Measurements from ENCODE around the gene IMPACT. TPM values are rescaled to one million over a fixed set of nuclear protein-coding genes. Genes with fewer than 3 reads are reported as not detected.

Gene IMPACT, protein sequence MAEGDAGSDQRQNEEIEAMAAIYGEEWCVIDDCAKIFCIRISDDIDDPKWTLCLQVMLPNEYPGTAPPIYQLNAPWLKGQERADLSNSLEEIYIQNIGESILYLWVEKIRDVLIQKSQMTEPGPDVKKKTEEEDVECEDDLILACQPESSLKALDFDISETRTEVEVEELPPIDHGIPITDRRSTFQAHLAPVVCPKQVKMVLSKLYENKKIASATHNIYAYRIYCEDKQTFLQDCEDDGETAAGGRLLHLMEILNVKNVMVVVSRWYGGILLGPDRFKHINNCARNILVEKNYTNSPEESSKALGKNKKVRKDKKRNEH
- 21.5 and 32.6 TPM in 2 replicates for total RNA-seq (2014; rRNA removed; shearing (Covaris generic))

DNA sequence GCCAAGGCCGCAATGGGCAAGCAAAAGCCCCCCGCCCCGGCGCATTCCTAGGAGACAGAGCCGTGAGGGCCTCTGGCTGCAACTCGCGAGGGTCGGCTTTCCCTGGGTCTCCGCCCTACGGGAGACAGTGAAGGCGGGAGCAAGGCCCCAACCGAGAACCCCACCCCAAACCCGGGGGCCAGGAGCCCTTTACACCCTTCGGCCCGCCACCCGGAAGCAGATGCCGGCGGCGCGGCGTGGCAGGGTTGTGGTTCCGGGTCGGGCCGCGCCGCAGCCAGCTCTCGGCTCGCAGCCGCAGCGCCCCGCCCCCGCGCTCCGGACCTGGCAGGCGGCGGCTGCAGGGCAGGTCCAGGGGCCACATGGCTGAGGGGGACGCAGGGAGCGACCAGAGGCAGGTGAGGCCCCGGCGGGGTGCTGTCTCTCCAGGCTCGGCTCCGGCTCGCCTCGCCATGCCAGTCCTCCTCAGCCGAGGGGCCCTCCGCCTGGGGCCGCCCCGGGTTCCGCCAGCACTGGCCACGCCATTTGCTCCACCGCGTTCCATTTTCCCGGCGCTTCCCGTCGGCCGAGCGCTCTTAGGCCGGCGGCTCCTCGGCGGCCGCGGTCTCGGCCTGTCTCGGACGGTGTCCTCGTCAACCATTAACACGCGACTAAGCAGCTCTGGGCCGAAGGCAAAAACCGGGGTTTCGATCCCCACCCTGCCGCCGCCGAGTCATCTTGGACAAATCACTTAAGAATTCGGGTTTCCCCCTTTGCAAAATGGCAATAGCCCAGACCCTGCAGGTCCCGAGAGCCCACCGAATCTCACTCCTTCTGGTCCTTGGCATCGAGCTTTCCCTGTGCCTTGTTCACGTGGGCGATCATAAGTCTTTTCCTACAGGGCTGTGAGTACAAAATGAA lies at the start of gene IMPACT:
IMPACT (plus strand) TSS at position 273 of the 897 bp plus-strand sequence; CDS start at position 360, 87 bp downstream.
- DNase-seq (ENCODE audit: low spot score) = peak; percentile 58

DNA sequence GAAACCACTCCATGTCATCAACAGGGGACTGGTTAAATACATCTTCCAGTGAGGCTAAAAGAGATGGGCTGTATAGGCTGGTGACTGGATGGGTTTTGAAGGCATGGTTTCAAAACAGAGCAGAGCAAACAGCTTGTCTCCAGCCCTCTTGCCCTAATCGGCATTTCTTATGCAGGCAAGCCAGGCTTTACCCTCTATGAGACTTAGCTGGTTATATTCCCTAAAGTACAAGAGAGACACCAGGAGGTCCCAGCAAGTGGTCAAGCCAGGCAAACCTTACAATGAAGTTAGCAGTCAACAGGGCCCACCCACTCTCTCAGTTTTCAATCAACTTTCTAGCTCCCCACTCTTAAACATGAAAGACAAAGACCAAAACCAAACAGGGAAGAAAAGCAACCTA lies 47.9 kb upstream of the IMPACT start:
- no peak for DNase-seq (ENCODE audit: low spot score)

DNA sequence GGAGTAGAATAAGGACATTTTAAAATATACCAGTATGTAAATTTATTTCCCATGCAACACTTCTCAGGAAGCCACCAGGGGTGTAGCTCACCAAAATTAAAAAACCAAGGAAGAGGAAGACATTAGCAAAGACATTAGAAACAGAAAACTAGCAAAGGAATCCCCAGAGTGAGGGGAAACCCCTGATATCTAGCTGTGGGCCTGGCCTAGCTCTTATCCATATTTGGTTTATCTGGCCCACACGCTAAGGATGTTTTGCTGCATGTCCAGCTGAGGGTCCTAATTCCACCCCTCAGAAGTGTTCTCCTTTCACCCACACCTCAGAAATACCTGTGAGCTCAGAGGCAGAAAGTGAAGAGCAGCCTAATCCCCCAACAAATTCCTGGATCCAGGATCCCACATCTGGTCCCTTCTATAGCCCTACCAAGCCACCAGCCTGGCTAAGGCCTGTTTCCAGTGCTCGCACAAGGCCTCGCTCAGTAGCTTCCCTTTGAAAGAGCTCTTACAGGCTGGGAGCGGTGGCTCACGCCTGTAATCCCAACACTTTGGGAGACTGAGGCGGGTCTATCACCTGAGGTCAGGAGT lies 46.2 kb upstream of the IMPACT start:
- DNase-seq (ENCODE audit: low spot score) = no peak

DNA sequence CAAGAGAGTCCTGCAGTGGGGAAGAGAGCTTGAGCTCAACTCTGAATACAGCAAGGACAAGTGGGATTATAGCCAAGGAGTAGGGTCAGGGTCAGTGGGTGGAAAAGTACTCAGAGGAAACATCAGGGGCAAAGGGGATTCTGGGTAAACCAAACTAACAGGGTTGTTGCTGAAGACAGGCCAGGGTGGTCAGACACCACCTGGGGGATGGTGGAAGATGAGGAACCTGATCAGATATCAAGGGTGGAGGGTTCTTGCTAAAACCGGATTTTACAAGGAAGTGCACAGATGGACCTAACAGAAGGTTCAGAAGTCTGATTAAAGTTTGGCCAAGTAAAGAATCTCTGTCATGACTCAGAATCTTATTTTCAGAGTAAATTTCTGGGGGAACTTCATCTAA lies 45.3 kb upstream of the IMPACT start:
- DNase-seq (ENCODE audit: low spot score) = no peak

DNA sequence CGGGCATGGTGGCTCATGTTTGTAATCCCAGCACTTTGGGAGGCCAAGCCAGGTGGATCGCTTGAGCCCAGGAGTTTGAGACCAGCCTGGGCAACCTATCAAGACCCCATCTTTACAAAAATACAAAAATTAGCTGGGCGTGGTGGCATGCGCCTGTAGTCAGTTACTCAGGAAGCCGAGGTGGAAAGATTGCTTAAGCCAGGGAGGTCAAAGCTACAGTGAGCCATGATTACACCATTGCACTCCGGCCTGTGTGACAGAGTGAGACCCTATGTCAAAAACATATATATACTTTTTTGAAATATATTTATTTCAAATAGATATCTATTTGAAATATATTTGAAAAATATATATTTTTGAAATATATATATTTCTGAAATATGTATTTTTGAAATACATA lies 39.8 kb upstream of the IMPACT start:
- no peak for DNase-seq (ENCODE audit: low spot score)

DNA sequence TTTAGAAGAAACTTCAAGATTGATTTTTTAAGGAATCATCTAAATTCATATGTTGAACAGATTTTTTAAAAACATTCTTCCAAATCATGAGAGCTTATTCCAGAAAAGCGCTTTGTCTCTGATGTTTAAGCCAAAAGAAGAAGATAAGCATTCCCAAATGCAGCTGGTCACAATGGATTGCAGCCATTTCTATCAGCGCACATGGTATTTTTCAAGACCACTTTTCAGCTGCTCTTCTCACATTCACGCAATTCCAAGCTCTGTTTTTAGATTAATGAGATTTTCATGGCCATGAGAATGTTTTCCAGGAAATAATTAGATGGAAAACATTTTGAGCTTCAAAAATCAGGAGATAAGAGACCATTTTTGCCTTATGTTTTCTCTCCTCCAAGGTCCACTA lies 37.5 kb upstream of the IMPACT start:
- DNase-seq (ENCODE audit: low spot score) = no peak

DNA sequence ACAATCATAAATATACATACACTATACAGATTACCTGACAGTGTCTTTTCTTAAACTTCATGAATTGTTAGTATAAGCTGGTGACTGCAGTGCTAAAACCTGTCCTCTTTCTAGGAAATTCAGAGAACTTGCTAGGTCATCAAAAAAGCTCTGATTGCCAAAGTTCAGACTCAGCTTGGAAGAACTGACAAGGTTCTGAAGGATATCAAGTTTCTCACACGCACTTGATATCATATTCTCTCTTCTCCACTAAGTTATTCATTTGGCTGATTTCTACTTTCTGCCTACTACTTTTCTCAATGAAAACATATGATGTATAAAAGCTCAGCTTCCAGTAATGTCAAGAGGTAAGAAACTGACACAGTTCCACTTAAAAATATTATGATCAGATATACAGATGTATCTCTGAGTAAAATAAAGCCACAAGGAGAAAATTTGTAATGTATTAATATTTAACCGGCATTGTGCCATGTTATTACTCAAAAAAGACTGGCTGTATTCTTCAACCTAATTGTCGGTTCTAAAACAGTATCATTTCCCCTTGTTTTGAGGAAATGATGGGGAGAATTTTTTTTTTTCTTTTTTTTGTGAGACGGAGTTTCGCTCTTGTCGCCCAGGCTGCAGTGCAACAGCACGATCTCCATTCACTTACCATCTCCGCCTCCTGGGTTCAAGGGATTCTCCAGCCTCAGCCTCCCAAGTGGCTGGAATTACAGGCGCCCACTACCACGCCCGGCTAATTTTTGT lies 31.2 kb upstream of the IMPACT start:
- DNase-seq (ENCODE audit: low spot score) = peak; percentile 11

DNA sequence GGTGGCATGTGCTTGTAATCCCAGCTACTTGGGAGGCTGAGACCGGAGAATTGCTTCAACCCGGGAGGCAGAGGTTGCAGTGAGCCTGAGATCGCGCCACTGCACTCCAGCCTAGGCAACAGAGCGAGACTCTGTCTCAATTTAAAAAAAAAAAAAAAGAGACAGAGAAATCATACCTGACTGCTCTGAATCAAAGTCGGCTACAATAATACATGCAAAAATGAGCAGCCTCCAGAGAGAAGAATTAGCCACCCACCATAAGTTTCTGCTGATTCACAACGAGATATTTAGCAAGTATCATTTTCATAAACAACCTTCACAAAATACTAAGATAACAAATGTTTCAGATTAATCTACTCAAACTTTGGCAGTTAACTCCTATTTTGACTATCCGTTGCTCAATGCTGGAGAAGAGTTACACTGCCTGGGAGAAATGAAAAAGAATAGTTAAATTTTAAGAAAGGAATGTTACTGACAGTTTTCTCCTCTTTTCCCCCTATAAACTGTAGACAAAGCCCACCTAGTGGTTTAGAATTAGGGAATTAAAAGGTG lies 30.3 kb upstream of the IMPACT start:
- no peak for DNase-seq (ENCODE audit: low spot score)

DNA sequence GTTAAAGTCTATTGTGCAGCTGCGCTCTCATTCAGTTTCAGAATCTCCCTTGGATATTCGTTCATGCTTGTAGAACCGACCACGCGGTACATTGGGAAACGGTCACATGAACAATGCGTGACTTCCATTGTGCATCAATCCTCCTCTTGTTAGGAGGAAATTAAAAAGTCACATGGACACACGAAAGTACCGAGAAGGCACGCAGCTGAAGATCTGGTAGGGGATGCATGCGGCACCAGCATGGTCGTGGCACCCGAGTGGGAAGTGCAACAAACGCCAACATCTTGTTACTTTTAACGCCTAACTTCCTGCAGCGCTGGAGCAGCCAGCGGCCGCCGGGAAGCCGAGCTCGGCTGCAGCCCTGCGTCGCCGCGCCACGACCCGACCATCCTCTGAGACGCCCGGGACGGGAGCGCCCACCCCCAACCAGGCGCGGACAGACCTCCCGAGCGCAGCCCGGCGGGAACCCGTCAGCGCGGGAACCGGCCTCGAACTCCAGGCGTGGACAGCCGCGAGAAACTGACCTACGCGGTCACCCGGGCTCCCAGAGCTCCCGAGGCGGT lies 29.3 kb upstream of the IMPACT start:
- peak; percentile 79 for DNase-seq (ENCODE audit: low spot score)

DNA sequence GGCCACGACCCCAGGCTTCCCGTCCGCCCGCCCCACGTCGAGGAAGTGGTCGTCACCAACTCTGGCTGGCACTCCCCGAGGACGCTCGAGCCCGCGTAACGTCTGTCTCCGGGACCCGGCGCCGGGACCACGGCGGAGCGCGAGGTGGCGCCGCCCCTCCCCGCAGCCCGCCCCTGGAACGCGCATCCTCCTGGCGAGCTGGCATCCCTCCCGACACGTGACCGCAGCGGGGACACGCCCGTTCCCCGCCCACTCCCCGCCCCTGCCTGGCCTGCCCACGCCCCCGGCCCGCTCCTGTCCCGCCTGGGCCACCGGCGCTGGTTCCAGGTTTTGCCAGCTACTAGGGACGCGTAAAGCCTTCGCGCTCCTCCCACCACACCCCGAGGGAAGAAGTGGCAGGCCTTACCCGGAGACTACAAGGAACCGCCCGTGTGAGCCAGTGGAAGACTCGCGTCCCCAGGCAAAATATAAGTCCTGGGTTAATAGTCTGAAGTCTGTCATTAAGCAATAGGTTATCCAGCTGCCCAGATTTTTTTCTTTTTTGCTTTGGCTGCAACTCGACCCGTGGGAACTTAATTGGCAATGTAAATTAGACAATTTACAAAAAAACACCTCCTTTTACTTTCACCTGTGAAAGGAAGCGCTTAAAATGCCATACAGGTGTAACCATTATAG lies 28.6 kb upstream of the IMPACT start, which contains the start of gene OSBPL1A:
OSBPL1A (minus strand) TSS at position 131 of the 675 bp plus-strand sequence. CDS start 20,291 bp downstream, outside the sequence.
- DNase-seq (ENCODE audit: low spot score) = peak; percentile 94

DNA sequence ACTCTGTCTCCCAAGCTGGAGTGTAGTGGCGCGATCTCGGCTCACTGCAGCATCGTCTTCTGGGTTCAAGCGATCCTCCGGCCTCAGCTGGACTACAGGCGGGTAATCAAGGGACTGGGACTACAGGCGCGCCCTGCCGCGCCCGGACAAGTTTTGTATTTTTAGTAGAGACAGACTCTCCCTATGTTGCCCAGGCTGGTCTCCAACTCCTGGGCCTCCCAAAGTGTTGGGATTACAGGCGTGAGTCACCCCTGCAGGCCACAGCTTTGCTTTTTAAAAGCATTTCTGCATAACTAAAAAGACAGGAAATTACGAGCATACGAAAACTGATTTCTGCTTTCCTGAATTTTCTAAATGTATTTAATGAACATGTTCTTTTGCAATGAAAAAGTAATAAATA lies 27.9 kb upstream of the IMPACT start:
- DNase-seq (ENCODE audit: low spot score) = peak; percentile 32

DNA sequence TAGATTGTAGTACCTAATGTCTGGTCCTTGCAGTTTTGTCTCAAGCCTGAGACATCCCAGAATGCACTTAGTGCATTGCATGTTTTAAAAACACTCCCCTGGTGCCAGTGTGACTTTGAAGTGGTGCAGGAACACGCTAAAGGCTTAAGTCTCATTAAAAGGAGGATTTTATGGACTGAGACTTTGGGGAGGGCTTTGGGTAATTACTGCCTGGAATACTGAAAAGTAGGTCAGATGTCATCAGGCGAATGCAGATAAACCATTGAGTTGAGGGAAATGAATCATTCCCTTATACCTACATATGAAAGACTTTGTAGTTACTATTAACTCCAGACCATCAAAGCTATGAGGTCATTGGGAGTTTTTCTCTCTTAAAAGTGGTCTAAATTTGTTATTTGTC lies 25.9 kb upstream of the IMPACT start:
- peak; percentile 21 for DNase-seq (ENCODE audit: low spot score)

DNA sequence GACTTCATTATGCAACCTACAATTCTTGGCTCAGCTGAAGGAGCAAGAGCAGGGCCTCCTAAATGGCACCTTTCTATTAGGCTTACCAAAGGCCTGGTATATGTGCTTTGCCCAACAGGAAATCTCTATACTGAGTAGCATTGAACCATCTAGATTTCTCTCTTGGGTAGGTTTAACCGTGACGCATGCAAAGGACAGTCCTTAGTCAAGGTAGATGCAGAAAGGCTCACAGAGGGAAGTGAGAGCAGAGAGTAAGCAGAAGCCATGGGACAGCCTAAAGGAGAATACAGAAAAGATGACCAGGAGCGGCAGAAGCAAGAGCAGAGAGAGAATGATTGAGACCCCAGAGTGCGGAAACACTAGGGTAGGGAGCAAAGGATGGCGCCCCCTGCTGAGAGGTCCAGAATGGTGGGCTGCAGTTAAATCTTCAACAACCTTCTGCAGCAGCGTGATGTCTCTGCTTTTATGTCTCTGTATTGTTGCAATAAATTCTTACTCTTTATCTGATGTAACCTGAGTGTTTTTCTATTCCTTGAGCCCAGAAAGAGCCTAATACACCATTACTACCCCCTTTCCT lies 24.2 kb upstream of the IMPACT start:
- no peak for DNase-seq (ENCODE audit: low spot score)

DNA sequence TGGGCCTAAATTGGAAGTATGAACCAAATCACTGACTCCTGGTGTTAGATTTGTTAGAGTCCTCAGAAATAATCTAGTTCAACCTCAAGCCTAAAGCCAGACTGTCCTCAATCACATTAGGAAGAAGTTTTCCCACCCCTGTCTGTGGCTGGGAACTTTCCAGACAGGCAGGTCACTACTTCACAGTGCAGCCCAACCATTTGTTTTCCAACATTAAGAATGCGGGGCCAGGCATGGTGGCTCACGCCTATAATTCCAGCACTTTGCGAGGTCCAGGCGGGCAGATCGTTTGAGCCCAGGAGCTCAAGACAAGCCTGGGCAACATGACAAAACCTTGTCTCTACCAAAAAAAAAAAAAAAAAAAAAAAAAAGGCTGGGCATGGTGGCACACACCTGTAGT lies 23.4 kb upstream of the IMPACT start:
- DNase-seq (ENCODE audit: low spot score) = no peak

DNA sequence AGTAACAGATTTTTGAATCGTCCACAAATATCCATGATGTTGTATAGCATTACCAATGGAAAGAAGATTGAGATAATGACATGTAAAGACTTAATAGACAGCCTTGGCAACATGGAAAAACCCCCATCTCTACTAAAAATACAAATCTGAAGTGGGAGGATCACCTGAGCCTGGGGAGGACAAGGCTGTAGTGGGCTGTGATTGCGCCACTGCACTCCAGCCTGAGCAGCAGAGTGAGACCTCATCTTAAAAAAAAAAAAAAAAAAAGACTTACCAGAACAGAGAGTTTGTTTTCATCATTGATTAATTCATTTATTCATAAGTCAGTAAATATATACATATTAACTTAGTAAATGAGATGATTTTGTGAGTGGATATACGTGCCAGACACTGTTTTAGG lies 21.9 kb upstream of the IMPACT start:
- DNase-seq (ENCODE audit: low spot score) = no peak

DNA sequence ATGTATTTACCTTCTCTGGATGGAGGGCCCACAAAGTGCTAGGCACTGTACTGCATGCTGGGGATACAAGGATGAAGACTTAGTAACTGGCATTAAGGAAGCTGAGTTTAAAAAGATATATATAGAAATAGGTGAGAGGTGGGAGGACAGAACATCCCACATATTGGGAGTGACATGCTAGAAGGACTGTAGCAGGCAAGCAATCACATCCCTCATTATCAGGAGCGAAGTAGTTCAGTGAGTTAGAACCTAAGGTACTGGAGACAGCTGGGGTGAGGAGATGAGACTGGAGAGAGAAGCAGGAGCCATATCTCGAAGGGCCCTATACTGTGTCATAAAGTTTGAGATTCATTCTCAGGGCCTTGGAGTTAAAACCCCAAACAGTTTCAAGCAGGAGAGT lies 18.0 kb upstream of the IMPACT start:
- no peak for DNase-seq (ENCODE audit: low spot score)

DNA sequence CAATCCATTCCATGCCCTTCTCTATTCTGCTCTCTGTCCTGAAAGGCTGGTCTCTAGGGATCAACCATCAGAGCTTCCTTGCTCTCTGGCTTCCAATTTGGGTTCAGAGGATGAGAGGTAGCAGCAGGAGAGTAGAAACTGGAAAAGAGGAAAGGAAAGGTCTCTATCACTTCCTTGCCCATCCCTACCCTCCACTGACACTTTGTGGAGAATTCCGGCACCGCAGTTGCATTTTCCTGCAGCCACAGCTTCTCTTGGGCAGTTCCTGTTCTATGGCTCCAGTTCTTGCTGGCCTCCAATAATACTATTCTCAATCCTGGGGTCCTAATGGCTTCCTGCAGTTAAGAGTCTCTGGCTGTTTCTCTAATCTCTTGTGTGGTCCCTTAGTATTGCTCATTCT lies 13.3 kb upstream of the IMPACT start:
- DNase-seq (ENCODE audit: low spot score) = no peak

DNA sequence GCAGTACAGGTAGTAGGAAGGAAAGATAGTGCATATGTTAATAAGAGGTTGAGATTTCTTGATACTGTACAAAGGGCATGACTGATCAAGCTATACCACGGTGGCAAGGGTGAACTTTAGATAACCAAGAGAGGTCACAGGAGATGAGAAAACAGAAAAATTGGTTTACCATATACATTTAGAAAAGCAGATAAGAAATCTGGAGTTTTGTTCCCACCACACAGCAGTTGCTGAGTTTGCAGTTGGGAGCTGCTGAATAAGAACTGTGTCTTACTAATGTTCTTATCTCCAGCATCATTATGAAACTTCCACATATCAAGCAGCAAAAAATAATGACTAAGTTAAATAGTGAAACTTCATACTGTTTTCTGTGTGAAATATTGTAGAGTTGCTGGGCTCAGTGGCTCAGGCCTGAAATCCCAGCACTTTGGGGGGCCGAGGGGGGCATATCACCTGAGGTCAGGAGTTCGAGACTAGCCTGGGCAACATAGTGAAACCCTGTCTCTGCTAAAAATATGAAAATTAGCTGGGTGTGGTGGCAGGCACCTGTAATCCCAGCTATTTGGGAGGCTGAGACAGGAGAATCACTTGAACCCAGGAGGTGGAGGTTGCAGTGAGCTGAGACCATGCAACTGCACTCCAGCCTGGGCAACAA lies 12.0 kb upstream of the IMPACT start:
- DNase-seq (ENCODE audit: low spot score) = no peak

DNA sequence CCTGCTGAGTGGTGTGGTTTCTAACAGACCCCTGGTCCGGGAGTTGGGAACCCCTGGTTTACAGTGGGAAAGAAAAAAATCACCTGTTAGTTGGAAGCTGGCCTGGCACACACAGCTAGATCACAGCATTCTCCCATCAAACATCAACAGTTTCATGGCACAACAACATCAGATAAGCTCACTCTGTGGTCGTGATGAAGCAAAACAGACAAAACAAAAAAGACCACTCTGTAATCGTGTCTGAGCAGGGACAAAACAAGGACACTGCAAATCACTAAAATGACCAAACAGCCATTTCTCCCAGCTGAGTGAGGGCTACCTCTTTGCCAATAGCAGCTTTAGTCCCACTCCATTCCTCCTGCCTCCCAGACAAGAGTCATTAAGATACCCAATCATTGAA lies 9.0 kb upstream of the IMPACT start:
- no peak for DNase-seq (ENCODE audit: low spot score)

DNA sequence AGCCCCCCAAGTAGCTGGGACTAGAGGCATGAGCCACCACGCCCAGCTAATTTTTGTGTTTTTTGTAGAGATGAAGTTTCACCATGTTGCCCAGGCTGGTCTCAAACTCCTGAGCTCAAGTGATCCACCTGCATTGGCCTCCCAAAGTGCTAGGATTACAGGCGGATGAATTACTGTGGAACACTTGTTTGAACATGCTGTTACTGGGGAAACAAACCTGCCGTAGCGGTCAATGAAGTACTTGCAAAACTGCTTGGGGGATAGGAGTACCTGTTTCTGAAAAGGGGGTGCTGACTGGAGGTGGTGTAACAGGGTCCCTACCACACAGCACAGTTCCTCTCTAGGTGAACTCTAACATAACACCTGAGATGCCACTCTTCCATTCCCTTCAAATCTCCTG lies 5.9 kb upstream of the IMPACT start:
- DNase-seq (ENCODE audit: low spot score) = no peak
